ENCODE results near the gene POLA1. TPM values are rescaled to one million over a fixed set of nuclear protein-coding genes. Genes with fewer than 3 reads are reported as not detected.

Gene POLA1
- total and polyA plus RNA-seq, 2 of the 4 experiments (the other 2 are of a cell fraction): 4.0 to 15.1 TPM

- H4K20me1 ChIP-seq (ENCODE audit: insufficient read depth, low read length): no peaks in the 10 kb centered on the region
- ATAC-seq (ENCODE audit: low read depth): no peak
- H3K18ac ChIP-seq (ENCODE audit: low read depth, low read length): no peak overlapping the region
- no peaks in the 10 kb centered on the region for H3K79me1 ChIP-seq (ENCODE audit: low read depth in 1 of 2, low read length in 2 of 2)
- no peak overlapping the region for H2AK5ac ChIP-seq (ENCODE audit: low read depth, low read length)
- H2BK5ac ChIP-seq (ENCODE audit: low read depth, low read length, poor library complexity, severe bottlenecking): no peak overlapping the region
- no peak overlapping the region for H2BK15ac ChIP-seq (ENCODE audit: low read depth, low read length)
- in situ Hi-C loops (cut with MboI; ENCODE audit: low sequenced_read_pairs) (no loop called here), intact Hi-C loops (cut with micrococcal nuclease) (no loop called here), dilution Hi-C loops (cut with HindIII; ENCODE audit: low sequenced_read_pairs, unreplicated experiment) (no loop called here)
- H3K4me2 ChIP-seq (ENCODE audit: low read depth, low read length): no peak overlapping the region
- no peak overlapping the region for H3K4me3 ChIP-seq (ENCODE audit: insufficient read depth, low read depth, low read length)
- H3K23ac ChIP-seq (ENCODE audit: low read depth, low read length): no peak overlapping the region
- H2AK9ac ChIP-seq (replicated peaks; ENCODE audit: low read depth, low read length, poor library complexity): no peak overlapping the region
- BruUV-seq (replicated peaks): no TSS peak
- H2BK20ac ChIP-seq (ENCODE audit: low read depth, low read length): no peak overlapping the region
- no peak overlapping the region for H2AFZ ChIP-seq (replicated peaks; ENCODE audit: low read length, poor library complexity)
- no CpG with 5 or more reads among the region's 2 CpGs for WGBS, 2 experiments (ENCODE audit: extremely low coverage in 2 of 2, insufficient read length in 1 of 2)
- H3K4me1 ChIP-seq (ENCODE audit: control insufficient read depth, insufficient read depth, low read length): no peaks in the 10 kb centered on the region
- no peaks in the 10 kb centered on the region for H3K27me3 ChIP-seq (ENCODE audit: control insufficient read depth, insufficient read depth, low read length)
- H4K91ac ChIP-seq (ENCODE audit: insufficient read depth, low read depth, low read length): no peak overlapping the region
- POLR2A ChIA-PET (ENCODE audit: unreplicated experiment): no interaction called here
- H3K9me3 ChIP-seq (ENCODE audit: control insufficient read depth, insufficient read depth, low read length): no peaks in the 10 kb centered on the region
- TF ChIP-seq MAFK (IDR thresholded peaks at IDR 0.05; ENCODE audit: low read depth, low read length) (no peak), RFX5 (IDR thresholded peaks at IDR 0.05; ENCODE audit: low read depth, low read length) (no peak), USF2 (IDR thresholded peaks at IDR 0.05; ENCODE audit: low read depth, low read length) (no peak), MAZ (IDR thresholded peaks at IDR 0.05; ENCODE audit: borderline replicate concordance, low read depth, low read length) (no peak), ELK1 (IDR thresholded peaks at IDR 0.05; ENCODE audit: borderline replicate concordance, low read depth, low read length) (no peak), NFE2L2 (IDR thresholded peaks at IDR 0.05; ENCODE audit: low read depth, low read length) (no peak), CEBPB (IDR thresholded peaks at IDR 0.05; ENCODE audit: low read depth, low read length) (no peak), CHD1 (IDR thresholded peaks at IDR 0.05; ENCODE audit: low read depth, low read length) (no peak), BHLHE40 (IDR thresholded peaks at IDR 0.05; ENCODE audit: low read depth, low read length) (no peak), FOS (IDR thresholded peaks at IDR 0.05; ENCODE audit: low read depth, low read length) (no peak), SMC3 (IDR thresholded peaks at IDR 0.05; ENCODE audit: low read depth, low read length) (no peak), RCOR1 (IDR thresholded peaks at IDR 0.05; ENCODE audit: insufficient replicate concordance, low read length) (no peak), CTCF (conservative IDR thresholded peaks at IDR 0.05; ENCODE audit: low read depth, low read length) (no peak), POLR2A (IDR thresholded peaks at IDR 0.05; ENCODE audit: low read depth, low read length) (no peak), RAD21 (IDR thresholded peaks at IDR 0.05; ENCODE audit: low read length) (no peak), MXI1 (IDR thresholded peaks at IDR 0.05; ENCODE audit: borderline replicate concordance, low read depth, low read length) (no peak)
- H3K27ac ChIP-seq (ENCODE audit: insufficient read depth, low read length): no peak overlapping the region
- H3K14ac ChIP-seq (replicated peaks; ENCODE audit: low read depth, low read length): no peak overlapping the region
- no peaks in the 10 kb centered on the region for H3K9me1 ChIP-seq (ENCODE audit: insufficient read depth, low read length)
- no peak overlapping the region for H3K56ac ChIP-seq (ENCODE audit: extremely low read depth, insufficient read depth, low read length)
- DNase-seq: no peak
- no peaks in the 10 kb centered on the region for H3K36me3 ChIP-seq (ENCODE audit: control insufficient read depth, insufficient read depth, low read length)
- H2BK120ac ChIP-seq (ENCODE audit: low read depth, low read length): no peak overlapping the region
- H4K5ac ChIP-seq (ENCODE audit: low read depth, low read length): no peak overlapping the region
- no peak overlapping the region for H4K8ac ChIP-seq (ENCODE audit: low read depth in 2 of 2, low read length in 2 of 2)
- no peak overlapping the region for H3K9ac ChIP-seq (ENCODE audit: low read depth, low read length)
- no peak overlapping the region for H3K4ac ChIP-seq (ENCODE audit: low read depth, low read length)
- CTCF ChIA-PET: no interaction called here
Measured at GRCh38 chrX:24774650-24775049, 80.9 kb downstream of the POLA1 start.

All from IMR-90 (cell line).